Measurements from ENCODE around the gene TSEN2.

DNA sequence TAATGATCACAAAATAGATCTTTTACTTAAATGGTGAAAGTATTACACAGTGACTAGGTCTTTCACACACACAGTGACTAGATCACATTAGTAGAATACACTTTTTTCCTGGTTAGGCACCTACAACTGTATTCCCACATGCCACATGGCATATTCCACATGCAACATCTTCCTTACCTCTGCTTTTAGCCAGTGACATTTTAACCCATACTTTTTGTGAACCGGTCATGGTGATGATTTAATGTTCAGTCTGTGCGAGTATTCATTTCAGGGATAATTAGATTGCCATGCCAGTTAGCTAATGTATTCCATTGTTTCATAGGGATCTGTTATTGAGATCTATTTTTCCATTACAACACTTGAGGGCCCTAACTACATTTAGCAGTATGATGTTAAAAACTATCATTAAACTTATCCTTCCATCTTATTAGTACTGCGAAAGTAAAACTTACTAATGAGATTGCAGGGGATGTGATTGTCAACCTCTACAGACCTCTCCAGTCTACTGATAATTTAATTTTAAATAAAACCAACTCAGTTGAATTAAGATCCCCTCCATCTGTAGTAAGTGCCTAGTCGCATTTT lies 28.3 kb downstream of the TSEN2 start:
- TF ChIP-seq CTCF (IDR thresholded peaks at IDR 0.05 in 8 of 11, conservative IDR thresholded peaks at IDR 0.05 in 3 of 11) (no peak), POLR2A (IDR thresholded peaks at IDR 0.05) (no peak), POLR2AphosphoS5 (IDR thresholded peaks at IDR 0.05) (no peak)

Measured in spleen (tissue), 7 donors.